C4-2B (cell line): Measurements from ENCODE around the gene PROM1.

Experiments
- CTCF ChIP-seq: fragments of 450-650 bp; conservative IDR thresholded peaks from 2 replicates; pipeline ENCODE4 v1.5.1; 2017; ENCODE audit warnings: mild to moderate bottlenecking
- ZFX ChIP-seq: fragments of 450-650 bp; IDR thresholded peaks from 2 replicates; pipeline ENCODE4 v1.6.1; 2017

GRCh38 chr4:15938640-15939039 lies 145.2 kb downstream of the PROM1 start, which contains the start of gene FGFBP1:
- TF ChIP-seq CTCF: no peak
- TF ChIP-seq ZFX: no peak
